Left renal cortex interstitium (tissue), 4 donors: ENCODE results near the gene ONECUT1. TPM values are rescaled to one million over a fixed set of nuclear protein-coding genes. Genes with fewer than 3 reads are reported as not detected.
A peak's percentile ranks its signal among the peaks of the same experiment; 100 is the strongest.

ENCODE experiments used
- DNase-seq, 4 donors: peaks; one replicate each; pipeline ENCODE4 v3.0.0-alpha.2; 2013; ENCODE audit warnings: low read depth in 4 of 4, low spot score in 2 of 4, missing footprints in 1 of 4
- polyA plus RNA-seq, 4 donors: library from polyadenylated mRNA; unstranded; fragments of 120-200 nt; gene quantifications; one replicate each; pipeline ENCODE4 v1.2.1, GENCODE V29; 2013; ENCODE audit not compliant: insufficient read length in 4 of 4

The ONECUT1 gene
- polyA plus RNA-seq, 4 donors: 0.28 to 0.35 TPM; not detected in 2

DNA sequence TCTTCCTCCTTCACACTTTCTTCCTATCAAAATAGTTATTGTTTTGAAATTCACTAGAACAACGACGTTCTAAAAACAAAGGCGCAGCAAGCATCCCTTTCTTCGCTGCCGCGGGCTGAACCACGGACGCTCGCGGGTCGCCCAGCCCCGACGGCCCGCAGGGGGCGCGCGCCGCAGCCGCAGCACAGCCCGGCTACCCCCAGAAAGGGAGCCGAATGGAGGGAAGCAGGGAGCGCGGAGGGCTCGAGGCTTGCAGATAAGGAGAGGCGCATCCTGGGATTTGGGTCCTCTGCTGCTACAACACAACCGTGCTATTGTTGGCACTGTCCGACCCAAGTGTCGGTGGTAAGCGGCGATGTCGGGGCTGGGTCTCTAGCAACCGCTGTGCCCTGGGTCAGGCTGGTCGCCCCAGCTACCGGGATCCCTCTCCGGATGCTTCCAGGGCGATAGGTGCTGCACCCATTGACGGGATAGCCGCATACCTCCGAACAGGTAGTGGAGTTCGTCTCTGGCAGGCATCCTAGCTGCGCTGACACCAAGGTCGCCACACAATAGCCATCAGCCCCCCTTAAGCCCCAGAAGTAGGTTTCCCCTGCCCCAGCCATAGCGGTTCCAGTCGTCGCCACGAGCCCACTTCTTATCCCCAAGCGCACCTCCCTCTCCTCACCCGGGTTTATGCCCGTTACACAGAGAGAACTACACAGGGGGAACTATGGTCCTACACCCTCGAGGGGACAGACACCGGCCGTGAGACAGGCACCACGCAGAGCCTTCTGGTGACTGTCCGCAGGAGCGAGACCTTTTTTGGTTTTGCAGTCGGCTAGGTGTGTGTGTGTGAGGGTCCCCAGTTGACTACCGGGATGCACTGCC is 6.0 kb downstream of the ONECUT1 start:
- DNase-seq: no peak

DNA sequence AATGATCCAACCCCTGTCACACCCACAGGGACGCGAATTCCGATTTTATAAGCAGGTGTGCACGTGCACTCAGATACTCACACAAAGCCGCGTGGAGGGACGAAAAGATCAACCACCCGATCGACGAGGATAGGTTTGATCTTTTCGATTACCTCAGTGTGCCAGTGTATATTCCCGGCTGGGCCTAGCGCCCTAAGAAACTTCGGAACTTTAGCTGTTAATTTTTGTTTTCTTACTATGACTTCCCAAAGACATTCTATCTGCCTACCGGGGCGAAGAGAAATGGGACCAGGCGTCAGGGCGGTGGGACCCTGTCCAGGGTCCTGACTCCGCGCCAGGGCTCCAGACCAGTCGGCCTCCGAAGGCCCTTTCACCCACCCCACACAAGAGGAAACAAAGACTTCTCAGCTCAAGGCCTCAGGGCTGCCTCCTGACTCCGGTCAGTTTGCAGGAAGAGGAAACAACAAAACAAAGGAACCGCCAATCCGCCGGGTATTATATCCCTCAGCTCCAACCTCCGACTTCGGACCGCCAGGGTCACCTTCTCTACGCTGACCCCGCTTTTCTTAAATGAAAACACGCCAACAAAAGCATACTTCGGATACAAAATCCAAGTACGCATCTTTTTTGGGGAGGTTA is 6.8 kb downstream of the ONECUT1 start:
- no peak for DNase-seq

GRCh38 chr15:52782514-52782913 is 7.6 kb downstream of the ONECUT1 start:
- no peak for DNase-seq

GRCh38 chr15:52780172-52780980 is 9.8 kb downstream of the ONECUT1 start:
- no peak for DNase-seq

- no peak for DNase-seq
These were observed 11.7 kb downstream of the ONECUT1 start for GRCh38 chr15:52778457-52778856.

DNA sequence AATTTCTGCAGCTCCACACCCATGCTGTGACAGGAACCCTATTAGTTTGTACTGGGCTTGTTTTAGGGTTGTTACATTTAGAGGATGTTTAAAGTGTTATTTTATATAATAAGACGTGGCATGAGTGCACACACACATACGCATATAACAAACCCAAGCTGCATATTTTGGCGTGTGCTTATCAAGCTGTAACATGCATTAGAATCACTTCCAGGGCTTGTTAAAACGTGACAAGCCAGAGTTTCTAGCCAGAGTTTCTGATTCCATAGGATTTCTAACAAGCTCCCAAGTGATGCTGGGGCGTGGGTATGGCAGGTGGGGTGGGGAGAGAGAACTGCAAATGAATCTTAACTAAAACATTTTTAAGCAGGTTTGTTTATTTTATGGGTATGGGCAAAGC is 17.4 kb downstream of the ONECUT1 start:
- DNase-seq: no peak

DNA sequence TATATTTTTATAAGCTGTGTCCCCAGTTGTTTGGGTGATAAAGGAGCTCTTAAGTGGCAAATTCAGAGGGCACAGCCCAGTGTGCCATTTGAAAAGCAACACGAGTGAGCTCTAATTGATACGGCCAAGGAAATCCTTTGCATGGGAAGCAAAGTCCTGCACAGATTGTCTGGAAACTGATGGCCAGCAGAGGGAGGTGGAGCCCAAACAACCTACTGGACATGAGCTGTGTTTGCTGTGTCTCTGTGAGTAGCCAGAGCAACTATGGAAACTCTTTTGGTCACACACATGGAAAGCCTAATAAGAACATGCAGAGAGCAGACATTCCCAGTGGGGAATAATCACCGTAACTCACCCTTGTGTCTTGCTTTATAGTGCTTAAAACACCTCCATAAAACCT is 24.4 kb downstream of the ONECUT1 start:
- no peak for DNase-seq

- DNase-seq: no peak
These were observed 25.4 kb downstream of the ONECUT1 start for GRCh38 chr15:52764731-52765130.

- DNase-seq: no peak
These were observed 27.5 kb downstream of the ONECUT1 start for GRCh38 chr15:52762621-52763020.

- no peak for DNase-seq
These were observed 29.6 kb downstream of the ONECUT1 start for GRCh38 chr15:52760562-52760961.

DNA sequence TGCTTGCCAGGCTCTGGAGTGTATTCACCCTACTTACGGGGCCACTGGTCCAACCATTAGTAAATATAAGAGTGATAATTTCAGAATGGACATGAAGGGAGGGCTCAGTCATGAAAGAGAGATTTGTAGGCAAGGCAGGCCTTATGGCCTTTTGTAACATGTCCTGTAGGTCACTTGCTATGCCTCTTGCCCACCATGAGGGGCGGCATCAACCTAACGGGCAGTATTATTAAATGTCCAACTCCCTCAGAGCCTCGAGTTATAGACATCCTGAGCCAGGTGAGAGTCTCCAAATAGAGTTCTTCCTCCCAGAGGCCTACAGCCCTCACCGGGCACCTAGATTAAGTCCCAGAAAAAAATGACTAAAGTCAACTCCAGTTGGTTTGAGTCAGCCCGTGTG is 30.2 kb downstream of the ONECUT1 start:
- DNase-seq: no peak

- no peak for DNase-seq
These were observed 32.6 kb downstream of the ONECUT1 start for GRCh38 chr15:52757496-52757895.

DNA sequence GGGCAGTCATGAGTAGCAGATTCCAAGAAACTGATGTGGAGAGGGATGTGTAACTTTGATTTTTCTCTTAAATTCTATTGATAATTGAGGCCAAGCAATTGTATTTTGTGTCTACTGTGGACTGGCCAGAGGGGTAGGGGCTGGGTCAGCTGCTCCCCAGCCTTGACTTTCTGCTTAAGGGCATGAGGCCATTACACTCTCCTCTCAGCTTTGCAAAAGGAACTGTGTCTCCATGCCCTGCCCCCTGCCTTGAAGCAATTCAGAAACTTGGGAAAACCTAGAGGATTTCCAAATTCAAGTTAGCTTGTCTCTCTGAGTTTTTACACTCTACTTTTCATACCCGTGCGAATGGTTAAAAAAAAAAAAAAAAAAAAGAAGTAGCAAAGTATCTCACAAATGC is 38.6 kb downstream of the ONECUT1 start:
- no peak for DNase-seq

DNA sequence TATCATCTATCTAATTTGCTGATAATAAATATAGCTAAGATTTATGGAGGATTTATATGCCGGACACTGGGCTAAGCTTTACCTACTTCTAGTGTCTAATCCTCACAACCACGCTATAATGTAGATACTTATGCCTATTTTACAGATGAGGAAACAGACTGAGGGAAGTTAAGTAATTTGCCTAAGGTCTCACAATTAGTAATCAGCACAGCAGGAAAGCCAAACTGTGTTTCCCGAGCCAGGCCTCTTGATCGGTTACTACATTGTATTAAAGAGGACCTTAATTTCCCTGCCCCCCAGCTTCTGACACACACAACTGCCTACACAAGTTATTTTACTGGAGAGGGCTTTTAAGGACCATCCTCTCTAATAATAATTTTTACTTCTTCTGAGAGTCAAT is 40.9 kb downstream of the ONECUT1 start:
- DNase-seq: no peak

DNA sequence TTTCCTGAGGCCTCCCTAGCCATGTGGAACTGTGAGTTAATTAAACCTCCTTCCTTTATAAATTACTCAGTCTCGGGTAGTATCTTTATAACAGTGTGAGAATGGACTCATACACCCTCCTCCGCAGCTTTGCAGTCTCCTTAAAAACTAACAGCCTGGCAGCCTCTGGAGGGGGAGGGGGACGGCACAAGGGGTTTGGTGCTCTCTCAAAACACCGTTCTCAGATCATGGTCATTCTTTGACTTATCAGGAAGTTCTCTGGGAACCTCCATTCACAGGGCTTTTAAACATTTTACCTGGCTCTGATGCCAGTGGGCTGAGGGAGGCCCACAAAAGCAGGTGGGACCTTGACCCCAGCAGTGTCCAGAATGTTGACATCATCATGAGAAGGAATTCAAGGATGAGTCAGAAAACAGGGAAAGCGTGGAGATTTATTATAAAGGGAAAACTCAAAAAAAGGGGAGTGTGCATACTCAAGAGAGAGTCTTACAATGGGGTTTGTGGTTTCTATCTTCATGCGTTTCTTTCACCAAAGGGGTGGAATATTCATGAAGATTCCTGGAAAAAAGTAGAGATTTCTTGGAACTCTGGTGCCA is 43.9 kb downstream of the ONECUT1 start:
- DNase-seq: no peak

DNA sequence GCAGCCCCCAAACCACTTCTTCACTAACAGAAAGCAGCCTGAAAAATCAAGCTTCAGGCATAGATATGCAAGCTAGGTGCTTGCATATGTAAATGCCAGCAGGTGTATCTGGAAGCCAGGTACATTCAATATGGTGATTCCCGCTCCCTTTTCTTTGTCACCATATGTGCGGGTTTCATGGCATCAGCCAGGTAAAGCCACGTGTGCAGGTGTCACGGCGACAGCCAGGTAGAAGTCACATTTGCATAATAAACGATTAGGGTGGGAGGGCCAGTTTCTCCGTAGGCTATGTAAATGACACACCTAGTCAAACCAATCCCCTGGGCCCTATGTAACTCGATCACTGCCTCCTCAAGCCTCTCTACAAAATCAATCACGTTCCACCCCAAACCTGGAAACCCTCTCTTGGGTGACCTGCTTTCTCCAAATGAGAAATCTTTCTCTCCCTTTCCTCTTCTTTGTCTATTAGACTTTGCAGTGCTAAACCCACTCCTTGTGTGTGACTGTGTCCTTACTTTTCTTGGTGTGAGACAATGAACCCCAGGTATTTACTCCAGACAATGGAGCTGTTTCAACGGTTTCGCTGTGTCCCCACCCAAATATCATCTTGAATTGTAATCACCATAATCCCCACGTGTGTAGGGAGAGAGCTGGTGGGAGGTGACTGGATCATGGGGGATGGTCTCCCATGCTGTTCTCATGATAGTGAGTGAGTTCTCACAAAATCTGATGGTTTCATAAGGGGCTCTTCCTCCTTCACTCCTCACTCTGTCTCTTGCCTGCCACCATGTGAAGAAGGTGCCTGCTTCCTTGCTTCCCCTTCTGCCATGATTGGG is 44.6 kb downstream of the ONECUT1 start:
- DNase-seq: no peak

DNA sequence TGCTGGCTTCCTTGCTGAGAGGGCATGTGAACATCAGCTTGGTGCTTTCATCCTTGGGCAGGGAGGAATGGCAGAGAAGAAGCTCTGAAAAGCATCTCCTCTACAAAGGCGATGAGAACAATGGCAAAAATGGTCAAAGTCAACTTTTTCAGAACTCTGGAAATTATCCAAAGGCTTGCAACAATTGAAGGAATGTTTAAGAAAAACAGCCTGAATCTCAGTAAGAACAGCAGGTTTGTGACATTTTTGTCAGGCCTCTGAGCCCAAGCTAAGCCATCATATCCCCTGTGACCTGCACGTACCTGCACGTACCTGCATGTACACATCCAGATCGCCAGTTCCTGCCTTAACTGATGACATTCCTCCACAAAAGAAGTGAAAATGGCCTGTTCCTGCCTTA is 51.8 kb downstream of the ONECUT1 start:
- DNase-seq: no peak

DNA sequence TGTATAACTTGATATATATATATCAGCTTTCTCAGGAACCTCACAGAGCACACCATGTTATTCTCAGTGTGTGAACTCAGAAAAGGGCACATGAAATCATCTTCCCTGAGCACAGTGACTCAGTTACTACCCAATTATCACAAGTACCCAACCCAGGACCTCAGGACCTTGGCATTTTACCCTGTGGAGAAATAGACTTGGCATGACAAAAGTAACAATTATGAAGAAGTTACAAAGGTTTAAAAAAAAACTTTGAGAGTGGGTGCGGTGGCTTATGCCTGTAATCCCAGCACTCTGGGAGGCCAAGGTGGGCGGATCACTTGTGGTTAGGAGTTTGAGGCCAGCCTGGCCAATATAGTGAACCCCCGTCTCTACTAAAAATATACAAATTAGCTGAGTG is 52.4 kb downstream of the ONECUT1 start:
- DNase-seq: no peak

GRCh38 chr15:52735231-52736089 is 54.7 kb downstream of the ONECUT1 start:
- DNase-seq: peak; percentile 39 to 67 (median 51)
